Nucleus accumbens (tissue), 56 donors: ENCODE results near the gene KDF1.

Experiments
- DNase-seq, 56 donors: peaks; one replicate each; lab custom pipeline; 2025; lab: John Stamatoyannopoulos, UW

KDF1 gene

DNA sequence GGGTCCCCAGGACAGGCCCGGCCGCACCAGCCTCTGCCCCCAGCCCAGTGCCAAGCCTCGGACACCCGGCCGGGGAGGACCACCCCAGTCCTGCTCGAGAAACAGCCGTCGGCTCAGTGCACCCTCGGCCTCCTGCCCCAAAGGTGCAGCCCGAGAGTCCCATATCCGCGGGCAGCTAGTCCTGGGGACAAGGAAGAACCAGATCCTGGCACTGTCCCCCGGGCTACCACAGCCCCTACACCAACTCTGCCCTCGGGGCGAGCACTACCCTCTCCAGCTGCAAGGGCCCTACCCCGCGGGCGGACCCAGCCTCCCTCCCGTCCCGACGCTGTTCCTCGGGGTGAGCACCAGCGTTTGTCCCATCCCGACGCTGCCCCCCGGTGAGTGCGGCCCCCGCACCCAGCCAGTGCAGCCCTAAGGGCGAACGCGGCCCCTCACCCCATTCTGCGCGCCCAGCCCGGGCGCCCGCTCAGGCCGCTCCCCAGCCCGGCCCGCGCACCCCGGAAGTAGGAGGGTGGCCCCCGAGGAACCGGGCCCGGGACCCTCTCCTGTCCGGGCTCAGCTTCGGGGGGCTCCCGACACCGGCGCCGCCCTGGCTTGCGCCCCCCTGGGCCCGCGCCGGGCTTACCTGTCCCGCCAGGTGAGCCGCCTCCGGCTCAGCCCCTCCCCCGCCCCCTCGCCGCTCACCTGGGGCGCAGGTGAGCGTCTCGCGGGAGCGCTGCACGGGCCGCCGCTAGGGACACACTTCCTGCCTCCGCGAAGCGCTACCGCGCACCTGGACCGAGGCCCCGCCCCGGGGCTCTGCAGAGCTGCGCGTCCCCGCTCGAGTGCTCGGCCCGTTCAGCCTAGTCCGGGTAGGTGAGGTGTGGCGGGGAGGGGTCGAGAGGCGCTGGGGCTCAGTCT lies at the start of gene KDF1:
Gene KDF1, minus strand, starts transcription at position 747 of the 903 bp plus-strand sequence. CDS start 8,088 bp downstream, outside the sequence.
- no peak for DNase-seq

- no peak for DNase-seq
Measured at GRCh38 chr1:27009601-27010197, 49.4 kb upstream of the KDF1 start.

GRCh38 chr1:27007909-27008582 lies 47.8 kb upstream of the KDF1 start:
- DNase-seq, result no peak

- DNase-seq, result no peak
Measured at GRCh38 chr1:27006683-27007082, 46.4 kb upstream of the KDF1 start.

- no peak for DNase-seq
Measured at GRCh38 chr1:27005648-27006496, 45.6 kb upstream of the KDF1 start.

DNA sequence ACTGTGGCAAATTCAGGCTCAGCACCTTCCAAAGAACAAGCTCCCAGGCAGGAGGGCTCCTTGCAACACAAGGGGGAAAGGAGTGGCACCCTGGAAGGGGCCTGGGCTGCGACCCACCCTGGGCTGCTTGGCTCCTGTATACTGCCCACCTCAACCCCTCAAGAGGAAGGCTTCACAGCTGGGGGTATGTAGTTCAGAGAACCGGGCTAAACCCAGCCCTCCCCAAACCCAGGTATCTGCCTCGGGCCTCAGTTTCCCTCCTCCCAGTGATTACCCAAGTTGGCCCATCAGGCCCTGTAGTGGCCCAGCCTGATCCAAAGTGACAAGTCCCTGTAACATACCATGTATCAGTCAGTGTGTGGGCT lies 44.9 kb upstream of the KDF1 start:
- DNase-seq, result no peak

- DNase-seq, result peak in 1 of 56 donors; percentile 13
Measured at GRCh38 chr1:27004471-27005165, 44.4 kb upstream of the KDF1 start.

GRCh38 chr1:27003745-27004470 lies 43.6 kb upstream of the KDF1 start:
- DNase-seq, result no peak

GRCh38 chr1:27001570-27002360 lies 41.5 kb upstream of the KDF1 start:
- peak in 36 of 56 donors; percentile 7 to 70 (median 30) for DNase-seq

DNA sequence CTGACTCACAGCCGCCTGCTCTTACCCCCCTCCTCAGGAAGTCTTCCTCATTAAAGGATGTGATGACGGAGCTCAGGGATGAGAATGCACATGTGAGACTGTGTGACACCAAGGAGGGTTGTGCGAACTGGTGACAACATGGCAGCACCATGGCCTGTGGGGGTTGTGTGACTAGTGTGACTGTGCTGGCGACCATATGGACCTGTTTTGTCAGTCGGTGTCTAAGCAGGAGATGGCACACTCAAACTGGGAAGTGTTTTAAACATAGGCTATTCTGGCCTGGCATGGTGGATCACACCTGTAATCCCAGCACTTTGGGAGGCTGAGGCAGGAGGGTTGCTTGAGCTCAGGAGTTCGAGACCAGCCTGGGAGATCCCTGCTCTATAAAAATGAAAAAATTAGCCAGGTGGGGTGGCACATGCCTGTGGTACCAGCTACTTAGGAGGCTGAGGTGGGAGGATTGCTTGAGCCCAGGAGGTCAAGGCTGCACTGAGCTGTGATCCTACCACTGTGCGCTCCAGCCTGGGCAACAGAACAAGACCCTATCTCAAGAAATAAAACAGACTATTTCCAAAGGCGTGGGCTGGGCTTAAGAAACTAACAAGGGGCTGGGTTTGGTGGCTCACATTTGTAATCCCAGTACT lies 40.7 kb upstream of the KDF1 start:
- DNase-seq, result no peak

GRCh38 chr1:27000090-27000816 lies 40.0 kb upstream of the KDF1 start:
- no peak for DNase-seq

- DNase-seq, result no peak
Measured at GRCh38 chr1:26999440-26999987, 39.2 kb upstream of the KDF1 start.

GRCh38 chr1:26998429-26999300 lies 38.4 kb upstream of the KDF1 start:
- DNase-seq, result no peak

- DNase-seq, result no peak
Measured at GRCh38 chr1:26996665-26997064, 36.4 kb upstream of the KDF1 start.

GRCh38 chr1:26996024-26996423 lies 35.8 kb upstream of the KDF1 start:
- no peak for DNase-seq
